Mesenchymal stem cell (in vitro differentiated cells and primary cell): ENCODE results near the gene NAALADL2.
"Not testable (repeated sequence)": the region's sequence is repeated elsewhere in the genome, so short reads cannot be mapped to it uniquely, and the experiment has no call there.

ENCODE experiments used
- DNase-seq: peaks from one replicate; pipeline ENCODE4 v3.0.0-alpha.2; 2013
- H2AFZ ChIP-seq: one replicate; pipeline ENCODE4 v1.6.1; 2013; ENCODE audit warnings: low read depth, mild to moderate bottlenecking, control low read depth, inconsistent platforms, low read length, moderate library complexity
- H2AK5ac ChIP-seq: 2 replicates; pipeline ENCODE4 v1.6.1; 2013; ENCODE audit warnings: low read length, moderate library complexity, mild to moderate bottlenecking, inconsistent platforms; ENCODE audit not compliant: severe bottlenecking
- H2BK120ac ChIP-seq: one replicate; pipeline ENCODE4 v1.6.1; 2013; ENCODE audit warnings: low read depth, mild to moderate bottlenecking, inconsistent platforms, low read length, moderate library complexity
- H2BK12ac ChIP-seq, 2 experiments: one replicate each; pipeline ENCODE4 v1.6.1; 2013; ENCODE audit warnings: inconsistent platforms in 2 of 2, low read length in 2 of 2, mild to moderate bottlenecking in 2 of 2, moderate library complexity in 2 of 2, control low read depth in 1 of 2
- H2BK15ac ChIP-seq: one replicate; pipeline ENCODE4 v1.6.1; 2013; ENCODE audit warnings: mild to moderate bottlenecking, low read depth, inconsistent platforms; ENCODE audit not compliant: poor library complexity, severe bottlenecking
- H2BK5ac ChIP-seq: 2 replicates; pipeline ENCODE4 v1.6.1; 2013; ENCODE audit warnings: low read depth, mild to moderate bottlenecking, low read length, control low read depth, inconsistent platforms; ENCODE audit not compliant: poor library complexity, severe bottlenecking
- H3K14ac ChIP-seq, 2 experiments: one replicate each; pipeline ENCODE4 v1.6.1; 2013; ENCODE audit warnings: inconsistent platforms in 2 of 2, low read length in 2 of 2, control low read depth in 1 of 2, mild to moderate bottlenecking in 1 of 2, moderate library complexity in 1 of 2
- H3K18ac ChIP-seq, 2 experiments: one replicate each; pipeline ENCODE4 v1.6.1; 2013; ENCODE audit warnings: inconsistent platforms in 2 of 2, low read length in 2 of 2, control low read depth in 1 of 2, low read depth in 1 of 2, mild to moderate bottlenecking in 1 of 2
- H3K23ac ChIP-seq, 2 experiments: one replicate each; pipeline ENCODE4 v1.6.1; 2013; ENCODE audit warnings: inconsistent platforms in 2 of 2, low read length in 2 of 2, mild to moderate bottlenecking in 2 of 2, moderate library complexity in 2 of 2, control low read depth in 1 of 2
- H3K27ac ChIP-seq: 2 replicates; pipeline ENCODE4 v1.5.1; 2013; ENCODE audit warnings: mild to moderate bottlenecking, moderate library complexity, low read length, control low read depth, inconsistent platforms; ENCODE audit not compliant: poor library complexity, severe bottlenecking
- H3K27me3 ChIP-seq, 2 experiments: 2 replicates each; pipeline versions ENCODE4 v1.6.1 to v1.7.0; 2013; ENCODE audit warnings: low read length in 2 of 2, mild to moderate bottlenecking in 2 of 2, moderate library complexity in 2 of 2, control low read depth in 1 of 2, inconsistent platforms in 1 of 2; ENCODE audit not compliant: control insufficient read depth in 1 of 2, insufficient read depth in 1 of 2
- H3K36me3 ChIP-seq, 2 experiments: 2 replicates each; pipeline versions ENCODE4 v1.6.1 to v1.7.0; 2013; ENCODE audit warnings: low read length in 2 of 2, control low read depth in 1 of 2, inconsistent platforms in 1 of 2, low read depth in 1 of 2, mild to moderate bottlenecking in 1 of 2; ENCODE audit not compliant: insufficient read depth in 2 of 2, control insufficient read depth in 1 of 2
- H3K4ac ChIP-seq, 2 experiments: one replicate each; pipeline ENCODE4 v1.6.1; 2013; ENCODE audit warnings: inconsistent platforms in 2 of 2, low read length in 2 of 2, mild to moderate bottlenecking in 2 of 2, moderate library complexity in 2 of 2, control low read depth in 1 of 2, low read depth in 1 of 2
- H3K4me1 ChIP-seq: 2 replicates; pipeline ENCODE4 v1.6.1; 2013; ENCODE audit warnings: low read depth, low read length, control low read depth; ENCODE audit not compliant: control insufficient read depth, insufficient read depth
- H3K4me2 ChIP-seq: 2 replicates; pipeline ENCODE4 v1.6.1; 2013; ENCODE audit warnings: low read length, mild to moderate bottlenecking, inconsistent platforms; ENCODE audit not compliant: poor library complexity, severe bottlenecking
- H3K4me3 ChIP-seq, 2 experiments: 2 replicates each; pipeline versions ENCODE4 v1.5.1 to v1.7.0; 2013; ENCODE audit warnings: low read length in 2 of 2, mild to moderate bottlenecking in 2 of 2, control low read depth in 1 of 2, low read depth in 1 of 2; ENCODE audit not compliant: insufficient read depth in 1 of 2
- H3K79me1 ChIP-seq: replicated peaks from 2 replicates; pipeline ENCODE4 v1.6.1; 2013; ENCODE audit warnings: mild to moderate bottlenecking, control low read depth, low read length, inconsistent platforms; ENCODE audit not compliant: poor library complexity, severe bottlenecking
- H3K9ac ChIP-seq: 2 replicates; pipeline ENCODE4 v1.7.0; 2013; ENCODE audit warnings: mild to moderate bottlenecking, low read length, moderate library complexity
- H3K9me3 ChIP-seq: 2 replicates; pipeline ENCODE4 v1.7.0; 2013; ENCODE audit warnings: mild to moderate bottlenecking, low read length; ENCODE audit not compliant: control insufficient read depth
- H4K8ac ChIP-seq: one replicate; pipeline ENCODE4 v1.6.1; 2013; ENCODE audit warnings: inconsistent platforms, mild to moderate bottlenecking, low read length, moderate library complexity
- H4K91ac ChIP-seq: one replicate; pipeline ENCODE4 v1.6.1; 2013; ENCODE audit warnings: mild to moderate bottlenecking, low read length, inconsistent platforms
- WGBS: methylation state at CpG from one replicate; pipeline ENCODE4 v1.1.7; 2013; ENCODE audit warnings: mixed read lengths; 5-methylcytosine and 5-hydroxymethylcytosine counted together

NAALADL2 gene

DNA sequence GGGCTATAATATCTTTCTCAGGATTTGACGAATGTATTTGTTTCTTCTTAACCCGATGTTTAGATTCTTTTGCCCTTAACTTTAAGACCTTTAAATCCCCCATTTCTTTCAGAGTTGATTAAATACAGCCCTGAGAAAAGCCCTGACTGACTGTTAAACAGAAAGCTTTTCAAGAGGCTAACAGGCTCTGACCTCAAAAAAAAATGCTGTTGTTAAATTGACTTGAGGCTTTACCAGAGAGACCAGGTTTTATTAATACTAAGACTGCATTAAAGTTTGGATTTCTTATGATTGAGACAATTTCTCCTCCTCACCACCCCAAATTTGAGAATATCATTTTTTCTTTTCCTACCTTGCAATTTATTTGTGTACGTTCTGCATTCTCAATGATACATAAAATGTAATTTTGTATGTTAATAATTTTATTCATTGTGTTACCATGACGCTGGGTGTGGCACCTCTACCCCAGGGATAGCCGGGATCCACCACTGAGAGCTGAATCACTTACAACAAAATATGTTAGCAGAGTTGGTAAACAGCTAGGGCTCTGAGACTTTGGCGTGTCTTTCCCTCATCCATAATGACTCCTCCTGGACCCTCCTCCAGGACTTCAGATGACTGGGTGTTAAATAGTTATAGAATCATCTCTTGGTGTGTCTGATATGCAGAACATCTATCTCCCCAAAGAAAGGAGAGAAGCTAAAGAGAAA is 753.5 kb downstream of the NAALADL2 start:
- Histone ChIP-seq H2AFZ (no peak overlapping the region), H3K4ac (no peak overlapping the region), H2BK12ac (no peak overlapping the region), H2BK15ac (no peak overlapping the region), H3K18ac (no peak overlapping the region), H2BK5ac (no peak overlapping the region), H3K14ac (no peak overlapping the region), H3K4me3 (no peak overlapping the region), H3K4me2 (no peak overlapping the region), H4K91ac (no peak overlapping the region), H3K9ac (no peak overlapping the region), H3K79me1 (no peaks in the 10 kb centered on the region), H3K4me1 (no peaks in the 10 kb centered on the region), H3K9me3 (no peaks in the 10 kb centered on the region), H3K27me3 (no peaks in the 10 kb centered on the region), H3K23ac (no peak overlapping the region), H2BK120ac (no peak overlapping the region), H4K8ac (no peak overlapping the region), H2AK5ac (no peak overlapping the region), H3K36me3 (no peaks in the 10 kb centered on the region), H3K27ac (no peak overlapping the region)
- 70% methylated on average over 4 of the region's 6 CpGs for WGBS
- peak; percentile 7 for DNase-seq

DNA sequence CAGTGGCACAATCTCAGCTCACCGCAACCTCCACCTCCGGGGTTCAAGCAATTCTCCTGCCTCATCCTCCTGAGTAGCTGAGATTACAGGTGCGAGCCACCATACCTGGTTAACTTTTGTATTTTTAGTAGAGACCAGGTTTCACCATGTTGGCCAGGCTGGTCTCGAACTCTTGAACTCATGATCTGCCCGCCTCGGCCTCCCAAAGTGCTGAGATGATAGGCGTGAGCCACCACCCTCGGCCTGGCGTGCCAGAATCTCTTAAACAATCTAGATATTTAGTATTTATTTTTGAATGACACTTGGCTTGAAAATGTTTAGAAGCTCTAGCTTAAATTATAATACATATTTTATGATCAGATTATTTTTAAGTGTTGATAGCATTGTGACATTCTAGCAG is 755.0 kb downstream of the NAALADL2 start:
- not testable (repeated sequence) for H3K27me3 ChIP-seq, H2AFZ ChIP-seq, H3K9ac ChIP-seq, H2AK5ac ChIP-seq, H4K8ac ChIP-seq, H3K14ac ChIP-seq, H2BK120ac ChIP-seq, H2BK5ac ChIP-seq, H4K91ac ChIP-seq, H3K4me2 ChIP-seq, H3K4me1 ChIP-seq, H2BK15ac ChIP-seq, H2BK12ac ChIP-seq, H3K36me3 ChIP-seq, H3K27ac ChIP-seq, H3K4me3 ChIP-seq, DNase-seq, H3K23ac ChIP-seq, H3K9me3 ChIP-seq, H3K4ac ChIP-seq, H3K18ac ChIP-seq, H3K79me1 ChIP-seq
- 100% methylated on average over 6 of the region's 9 CpGs for WGBS

DNA sequence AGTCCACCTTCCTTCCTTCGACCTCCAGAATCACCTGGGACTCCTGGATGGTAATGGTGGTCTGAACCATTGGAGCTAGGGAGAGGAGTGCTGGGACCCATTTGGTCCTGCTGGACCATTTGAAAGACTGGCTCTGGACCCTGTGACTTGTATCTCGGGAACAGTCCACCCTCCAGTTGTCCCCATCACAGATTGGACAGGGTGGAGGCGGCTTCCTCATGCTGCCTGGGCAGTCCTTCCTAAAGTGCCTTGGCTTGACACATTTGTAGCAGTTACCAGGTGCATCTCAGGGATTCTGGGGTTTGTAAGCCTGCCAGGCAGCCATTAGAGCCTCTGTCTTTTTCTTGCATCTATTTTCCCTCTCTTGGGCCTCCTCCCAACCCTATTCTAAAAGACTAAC is 758.1 kb downstream of the NAALADL2 start:
- Histone ChIP-seq H2BK12ac (no peak overlapping the region), H3K36me3 (no peaks in the 10 kb centered on the region), H3K27me3 (no peaks in the 10 kb centered on the region), H3K9me3 (no peaks in the 10 kb centered on the region), H3K14ac (no peak overlapping the region), H3K18ac (no peak overlapping the region), H2BK15ac (no peak overlapping the region), H2AFZ (no peak overlapping the region), H3K79me1 (no peaks in the 10 kb centered on the region), H2AK5ac (no peak overlapping the region), H2BK5ac (no peak overlapping the region), H4K91ac (no peak overlapping the region), H3K4me1 (no peaks in the 10 kb centered on the region), H4K8ac (no peak overlapping the region), H3K23ac (no peak overlapping the region), H3K4me2 (no peak overlapping the region), H3K4me3 (no peak overlapping the region), H3K9ac (no peak overlapping the region), H2BK120ac (no peak overlapping the region), H3K27ac (no peak overlapping the region), H3K4ac (no peak overlapping the region)
- no peak for DNase-seq
- whole genome bisulfite sequencing: 97% methylated on average over 3 of the region's 3 CpGs

DNA sequence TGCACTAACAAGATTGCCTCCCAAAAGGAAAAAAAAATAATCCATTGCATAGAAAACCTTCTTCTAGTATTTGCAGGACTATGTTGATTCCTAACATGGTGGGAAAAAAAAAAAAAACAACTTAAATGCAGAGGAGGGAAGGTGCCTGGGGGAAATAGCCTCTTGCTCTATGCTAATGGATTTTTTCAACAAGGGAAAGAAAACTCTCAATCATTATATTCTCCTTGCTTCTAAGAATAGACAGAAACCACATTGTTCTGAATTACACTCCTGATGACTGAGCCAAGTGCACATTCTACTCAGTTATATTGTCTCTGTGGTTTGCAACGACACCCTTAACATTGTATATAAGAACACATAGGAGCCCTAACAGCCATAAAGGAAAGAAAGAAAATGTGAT is 760.2 kb downstream of the NAALADL2 start:
- no peak overlapping the region for H2BK5ac ChIP-seq
- no peak overlapping the region for H3K18ac ChIP-seq
- no peak for DNase-seq
- no peak overlapping the region for H2BK12ac ChIP-seq
- no peak overlapping the region for H3K23ac ChIP-seq
- no peak overlapping the region for H3K4ac ChIP-seq
- no peaks in the 10 kb centered on the region for H3K4me1 ChIP-seq
- no peak overlapping the region for H2AFZ ChIP-seq
- no peaks in the 10 kb centered on the region for H3K9me3 ChIP-seq
- H3K27ac ChIP-seq: no peak overlapping the region
- no peaks in the 10 kb centered on the region for H3K27me3 ChIP-seq
- no peak overlapping the region for H3K4me2 ChIP-seq
- no peaks in the 10 kb centered on the region for H3K79me1 ChIP-seq
- H4K91ac ChIP-seq: no peak overlapping the region
- H4K8ac ChIP-seq: no peak overlapping the region
- H3K9ac ChIP-seq: no peak overlapping the region
- H3K14ac ChIP-seq: no peak overlapping the region
- H3K36me3 ChIP-seq: no peaks in the 10 kb centered on the region
- H2BK120ac ChIP-seq: no peak overlapping the region
- H2BK15ac ChIP-seq: no peak overlapping the region
- WGBS: no CpG with 5 or more reads among the region's 1 CpG
- no peak overlapping the region for H3K4me3 ChIP-seq
- H2AK5ac ChIP-seq: no peak overlapping the region
